Fibroblast of upper back skin (primary cell): ENCODE measurements around the gene PTGIS.
A peak's percentile ranks its signal among the peaks of the same experiment; 100 is the strongest.

ENCODE experiments used
- DNase-seq: peaks from one replicate; pipeline ENCODE4 v3.0.0-alpha.2; 2013

Gene PTGIS

DNA sequence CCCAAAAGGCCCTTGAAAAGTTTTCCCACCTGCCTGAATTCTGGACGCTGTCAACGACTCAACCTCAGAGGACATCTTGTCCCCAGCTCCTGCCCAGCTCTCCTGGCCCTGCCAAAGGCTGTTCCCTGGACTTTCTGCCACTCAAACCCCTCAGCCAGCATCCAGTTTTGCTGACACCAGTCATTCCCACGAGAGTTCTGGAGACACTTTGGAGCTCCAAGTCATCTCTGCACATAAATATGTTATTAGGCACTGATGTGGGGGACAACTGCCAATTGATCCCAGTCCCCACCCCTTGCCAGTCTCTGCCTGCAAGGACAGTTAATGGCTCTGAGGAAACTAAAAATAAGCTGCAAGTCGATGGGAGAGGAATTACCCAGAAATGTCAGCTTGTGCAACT, 46.6 kb downstream of the PTGIS start:
- no peak for DNase-seq

DNA sequence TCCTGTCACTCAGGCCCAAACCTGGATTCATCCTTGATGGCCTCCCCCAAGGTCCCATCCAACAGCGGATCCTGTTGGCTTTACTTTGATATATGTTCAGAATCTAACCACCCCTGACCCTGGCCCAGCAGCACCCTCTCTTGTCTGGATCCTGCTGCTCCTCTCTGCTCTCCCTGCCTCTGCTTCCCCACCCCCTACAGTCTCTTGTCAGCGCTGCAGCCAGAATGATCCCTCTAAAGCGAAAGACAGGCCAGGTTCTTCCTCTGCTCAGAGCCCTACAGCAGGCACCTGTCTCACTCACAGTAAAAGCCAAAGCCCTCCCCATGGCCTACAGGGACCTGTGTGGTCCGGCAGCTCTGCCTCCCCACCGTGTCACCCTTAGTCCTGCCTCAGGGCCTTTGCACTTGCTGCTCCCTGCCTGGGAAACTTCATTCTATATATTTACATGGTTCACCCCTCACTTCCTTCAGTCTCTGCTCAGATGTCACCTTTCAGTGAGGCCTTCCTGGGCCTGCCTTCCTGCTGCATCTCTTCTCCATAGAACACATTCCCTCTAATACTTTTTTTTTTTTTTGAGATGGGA, 48.1 kb downstream of the PTGIS start:
- no peak for DNase-seq

DNA sequence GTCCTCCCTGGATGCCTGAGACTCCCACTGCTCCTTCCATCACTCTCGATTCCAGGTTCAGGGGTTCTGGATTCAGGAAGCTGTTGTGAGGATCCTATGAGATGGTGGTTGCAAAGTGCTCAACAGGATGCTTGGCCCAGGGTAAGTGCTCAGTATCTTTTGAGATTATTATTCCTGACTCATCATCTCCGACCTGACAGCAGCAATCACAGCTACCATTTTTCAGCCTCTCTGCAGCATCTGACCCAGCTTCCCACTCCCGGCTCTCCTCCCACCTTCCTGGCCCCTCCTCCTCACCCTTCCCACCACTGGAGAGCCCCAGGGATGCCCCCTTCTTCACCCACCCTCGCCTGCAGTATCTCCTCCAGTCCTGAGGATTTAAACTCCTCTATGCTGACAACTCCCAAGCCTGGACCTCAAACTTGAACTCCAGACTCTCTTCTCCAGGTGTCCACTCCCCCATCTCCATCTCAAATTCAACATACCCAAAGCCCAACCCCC, 48.7 kb downstream of the PTGIS start:
- no peak for DNase-seq

DNA sequence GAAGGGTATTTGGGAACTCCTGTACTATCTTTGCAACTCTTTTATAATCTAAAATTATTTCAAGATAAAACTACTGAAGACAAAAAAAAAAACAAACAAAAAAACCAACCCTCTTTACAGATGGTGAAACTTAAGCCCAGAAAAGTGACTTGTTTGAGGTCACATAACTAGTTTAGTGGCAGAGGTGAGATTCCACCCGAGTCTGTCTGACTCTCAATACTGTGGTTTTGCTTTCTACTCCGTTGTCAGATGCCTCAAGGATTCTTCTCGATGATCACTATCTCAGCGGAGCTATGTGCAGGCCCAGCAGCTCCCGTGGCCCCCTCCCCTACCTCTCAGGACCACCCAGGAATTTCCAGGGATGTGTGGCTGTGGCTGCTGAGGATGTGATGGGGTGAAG, 49.4 kb downstream of the PTGIS start:
- DNase-seq: no peak

DNA sequence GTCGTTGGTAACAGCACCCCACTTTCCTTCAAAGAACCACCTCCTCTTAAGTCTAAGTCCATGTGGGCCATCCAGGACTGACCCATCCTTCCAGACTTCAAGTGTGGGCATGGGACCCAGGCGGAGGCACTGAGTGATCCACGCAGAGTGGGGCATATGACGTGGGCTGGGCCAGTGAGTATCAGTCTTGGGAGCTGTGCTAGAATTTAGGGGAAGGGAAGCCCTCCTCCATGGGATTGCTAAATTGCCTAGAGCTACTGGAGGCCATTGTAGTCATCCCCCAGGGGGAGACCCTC, 50.2 kb downstream of the PTGIS start:
- no peak for DNase-seq

DNA sequence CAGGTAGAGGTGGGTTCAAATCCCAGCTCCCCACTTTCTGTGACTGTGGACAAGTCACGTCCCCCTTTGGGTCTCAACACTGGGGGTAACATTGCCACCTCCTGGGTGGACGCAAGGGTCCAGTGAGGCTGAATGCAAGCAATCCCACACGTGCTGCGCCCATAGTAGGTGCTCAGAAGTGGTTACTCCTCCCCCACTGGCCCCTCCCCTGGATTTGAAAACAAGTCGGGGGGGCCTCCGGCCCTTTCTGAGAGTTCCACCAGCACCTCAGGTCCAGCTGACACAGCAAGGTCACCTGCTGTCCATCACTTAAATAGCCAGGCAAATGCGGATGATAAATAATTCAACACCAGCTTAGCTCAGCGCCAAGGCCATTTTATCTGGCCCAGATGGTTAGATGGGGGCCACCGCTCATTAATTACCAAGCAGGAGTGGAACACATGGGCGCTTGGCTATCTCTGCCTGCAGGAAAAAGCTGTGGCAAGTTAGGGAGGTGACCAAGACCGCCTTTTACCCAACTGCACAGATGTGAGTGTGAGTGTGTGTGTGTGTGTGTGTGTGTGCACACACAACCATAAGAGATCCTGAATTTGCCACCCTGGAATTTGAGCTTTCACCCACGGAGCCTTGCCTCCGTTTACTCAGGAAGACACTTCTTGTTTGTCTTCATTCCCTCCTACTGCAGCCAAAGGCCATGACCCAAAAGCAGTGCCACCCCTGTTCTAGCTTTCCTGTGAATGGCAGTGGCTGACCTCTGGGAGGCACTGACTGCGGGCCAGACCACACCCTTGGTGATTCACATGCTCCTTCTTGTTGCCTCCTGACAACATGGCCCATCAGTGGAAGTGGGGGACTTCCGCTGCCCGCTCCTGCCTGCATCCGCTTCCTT, 50.8 kb downstream of the PTGIS start:
- DNase-seq: no peak

DNA sequence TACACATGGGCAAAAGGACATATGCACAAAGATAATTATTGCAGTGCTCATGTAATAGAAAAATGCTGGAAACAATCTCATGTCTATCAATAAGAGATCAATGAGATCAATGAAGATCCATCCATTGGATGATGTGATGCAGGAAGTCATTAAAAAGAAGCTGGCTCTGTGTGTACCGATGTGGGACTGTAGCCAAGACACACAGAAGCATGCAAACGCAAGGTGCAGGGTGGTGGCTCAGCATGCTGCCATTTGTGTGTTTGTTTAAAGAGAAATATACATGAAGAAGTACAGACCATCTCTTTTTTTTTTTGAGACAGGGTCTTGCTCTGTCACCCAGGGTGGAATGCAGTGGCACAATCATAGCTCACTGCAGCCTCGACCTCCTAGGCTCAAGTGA, 52.4 kb downstream of the PTGIS start:
- no peak for DNase-seq

DNA sequence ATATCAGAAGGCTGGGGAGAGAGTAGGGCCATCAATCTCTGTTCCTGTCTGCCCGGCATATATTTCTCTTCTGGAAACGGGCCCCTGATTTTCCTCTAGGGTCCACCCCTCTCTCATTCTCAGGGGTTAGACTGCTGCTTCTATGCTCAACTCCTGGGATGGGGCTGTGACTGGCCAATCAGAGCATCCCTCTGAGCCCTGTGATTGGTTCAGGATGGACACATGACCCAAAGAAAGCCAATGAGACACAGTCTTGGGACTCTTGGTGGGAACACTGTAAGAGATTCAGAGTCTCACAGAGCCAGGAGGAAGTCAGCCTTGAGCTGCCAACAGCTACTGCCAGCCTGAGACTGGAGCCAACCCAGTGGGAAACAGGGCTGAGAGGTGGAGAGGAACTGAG, 54.4 kb downstream of the PTGIS start:
- DNase-seq: no peak

DNA sequence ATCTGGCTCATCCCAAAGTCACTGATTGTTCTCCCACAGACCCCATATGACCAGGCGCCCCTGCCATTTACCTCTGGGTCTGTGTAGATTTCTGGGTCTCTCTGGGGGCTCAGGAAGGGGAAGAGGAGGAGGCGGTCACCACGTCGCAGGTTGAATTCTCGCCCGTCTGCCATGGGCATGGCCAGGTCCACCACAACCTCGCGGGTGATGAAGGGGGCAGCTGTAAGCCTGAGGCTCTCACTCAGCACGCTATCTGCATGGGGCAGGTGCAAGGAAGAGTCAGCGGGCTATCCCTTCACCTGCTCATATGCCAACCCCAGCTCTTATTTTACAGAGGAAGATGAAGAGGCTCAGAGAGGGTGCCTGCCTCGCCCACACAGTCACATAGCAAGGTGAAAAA, 54.9 kb downstream of the PTGIS start:
- DNase-seq: no peak

DNA sequence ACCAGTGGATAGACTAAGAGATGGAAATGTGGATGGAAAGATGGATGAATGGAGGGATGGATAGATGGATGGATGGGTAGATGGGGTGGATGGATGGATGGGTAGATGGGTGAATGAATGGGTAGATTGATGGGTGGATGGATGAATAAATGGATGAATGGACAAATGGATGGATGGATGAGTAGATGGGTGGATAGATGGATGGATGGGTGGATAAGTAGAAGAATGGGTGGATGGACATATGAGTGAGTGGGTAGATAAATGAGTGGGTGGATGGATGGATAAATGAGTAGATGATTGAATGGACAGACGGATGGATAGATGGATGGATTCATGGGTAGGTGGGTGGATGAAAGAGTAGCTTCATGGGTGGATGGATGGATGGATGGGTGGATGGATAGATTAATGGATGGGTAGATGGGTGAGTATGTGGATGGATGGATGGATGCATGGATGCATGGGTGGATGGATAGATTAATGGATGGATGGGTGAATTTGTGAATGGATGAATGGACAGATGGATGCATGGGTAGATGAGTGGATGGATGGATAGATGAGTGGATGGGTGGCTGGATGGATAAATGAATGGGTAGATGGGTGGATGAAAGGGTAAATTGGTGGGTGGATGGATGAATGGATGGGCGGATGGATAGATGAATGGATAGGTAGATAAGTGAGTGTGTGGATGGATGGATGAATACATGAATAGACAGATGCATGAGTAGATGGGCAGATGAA, 56.0 kb downstream of the PTGIS start:
- DNase-seq: no peak

DNA sequence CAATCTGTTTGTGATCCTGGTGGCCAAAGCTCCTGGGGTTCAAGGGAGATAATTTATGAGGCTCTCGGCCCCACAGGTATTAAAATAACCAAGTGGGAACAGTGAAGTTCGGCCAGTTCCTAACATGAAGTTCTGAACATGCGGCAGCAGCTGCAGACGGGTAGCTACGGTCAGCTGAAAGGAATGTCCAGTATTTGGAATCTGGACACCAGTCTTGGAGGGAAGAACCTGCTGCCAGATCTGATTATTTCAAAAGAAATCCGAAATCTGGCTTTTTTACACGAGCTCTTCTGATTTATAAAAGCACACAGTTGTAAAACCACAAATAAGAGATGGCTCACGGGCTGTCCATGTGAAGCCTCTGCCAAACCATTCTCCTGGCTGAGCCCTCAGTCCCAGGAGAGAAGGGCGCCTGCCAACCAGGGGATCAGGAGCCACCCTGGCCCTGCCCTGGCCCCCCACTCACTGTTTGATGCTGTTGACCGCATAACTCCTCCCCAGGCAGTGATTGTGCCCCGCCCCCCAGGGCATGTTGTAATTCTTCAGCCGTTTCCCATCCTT, 57.3 kb downstream of the PTGIS start:
- DNase-seq: peak; percentile 94

DNA sequence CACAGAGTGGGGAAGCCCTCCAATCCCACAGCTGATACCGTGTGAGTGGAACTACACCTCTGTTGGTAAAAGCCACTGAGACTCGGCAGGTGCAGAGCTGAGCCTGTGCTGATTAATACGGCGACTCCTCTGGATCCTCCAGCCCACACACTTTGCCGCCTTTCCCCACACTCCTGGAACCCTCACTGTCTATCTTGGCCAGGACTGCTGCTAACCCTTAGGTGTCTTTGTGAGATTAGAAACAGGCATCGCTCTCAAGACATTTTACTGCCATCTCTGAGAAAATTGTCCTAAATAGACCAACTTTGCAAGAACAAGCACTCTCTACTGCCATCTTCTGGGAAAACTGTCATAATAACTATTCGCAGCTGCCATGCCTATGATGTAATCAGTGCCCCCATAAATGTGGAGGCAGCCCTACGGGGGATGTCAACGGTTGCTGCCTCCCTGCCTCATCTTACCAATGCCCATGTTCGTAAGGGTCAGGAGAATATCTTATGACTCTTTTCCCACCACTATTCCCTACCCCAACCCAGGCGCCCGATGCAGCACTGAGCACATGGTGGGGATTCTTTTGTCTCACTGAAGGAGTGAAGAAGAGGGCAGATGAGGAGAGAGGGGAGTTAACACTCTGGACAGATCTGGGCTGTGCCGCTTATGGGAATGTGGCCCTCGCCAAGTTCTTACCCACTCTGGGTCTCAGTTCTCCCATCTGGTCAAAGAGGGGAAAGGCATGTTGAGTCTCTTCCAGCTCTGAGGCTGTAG, 59.3 kb downstream of the PTGIS start:
- DNase-seq: peak; percentile 48

DNA sequence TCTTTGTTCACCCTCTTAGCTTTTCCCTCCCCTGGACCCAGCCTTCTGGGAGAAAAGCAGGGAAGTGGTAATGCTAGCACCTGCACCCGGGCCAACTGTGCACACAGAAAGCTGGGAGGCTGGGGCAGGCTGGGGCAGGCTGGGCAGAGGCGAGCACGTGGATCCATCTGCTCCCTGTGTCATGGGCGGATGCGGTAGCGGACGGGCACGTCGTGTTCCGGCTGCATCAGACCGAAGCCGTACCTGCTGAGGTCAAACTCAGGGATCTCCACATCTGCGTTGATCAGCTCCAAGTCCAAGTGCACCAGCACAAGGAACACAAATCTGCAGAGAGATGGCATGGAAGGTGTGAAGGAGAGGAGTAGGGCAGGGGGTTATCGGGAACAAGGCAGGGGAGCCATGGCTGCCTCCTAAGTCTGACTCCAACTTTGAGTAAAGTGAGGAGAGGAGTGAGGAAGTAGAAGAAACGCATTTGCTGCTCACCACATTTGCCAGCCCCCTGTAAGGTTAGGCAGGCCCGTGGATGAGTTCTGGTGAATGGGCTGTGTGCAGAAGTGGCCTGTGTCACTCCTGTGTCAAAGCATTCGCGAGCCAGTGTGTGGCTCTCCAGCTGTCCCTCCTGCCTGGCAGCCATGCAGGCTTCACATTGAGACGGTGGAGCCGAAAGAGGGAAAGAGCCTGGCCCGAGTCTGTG, 60.0 kb downstream of the PTGIS start:
- no peak for DNase-seq

DNA sequence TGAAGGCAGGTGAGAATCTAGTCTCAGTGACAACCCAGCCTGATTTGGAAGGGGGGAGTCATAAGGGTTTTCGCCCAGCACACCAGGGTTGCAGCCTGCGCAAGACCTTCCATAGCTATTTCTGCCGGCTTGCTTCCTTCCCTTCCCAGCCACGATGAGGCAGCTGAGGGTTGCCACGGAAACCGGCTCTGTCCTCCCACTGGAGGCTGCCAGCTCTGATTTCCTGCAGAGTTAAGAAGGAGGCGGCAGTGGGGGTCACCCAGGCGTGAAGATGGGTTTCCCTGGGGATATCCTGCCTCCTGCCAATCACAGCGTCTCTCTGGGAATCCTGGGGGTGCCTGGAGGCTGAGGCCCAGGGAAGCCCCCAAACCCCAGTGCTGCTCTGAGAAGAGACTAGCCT, 62.4 kb downstream of the PTGIS start:
- DNase-seq: peak; percentile 50

DNA sequence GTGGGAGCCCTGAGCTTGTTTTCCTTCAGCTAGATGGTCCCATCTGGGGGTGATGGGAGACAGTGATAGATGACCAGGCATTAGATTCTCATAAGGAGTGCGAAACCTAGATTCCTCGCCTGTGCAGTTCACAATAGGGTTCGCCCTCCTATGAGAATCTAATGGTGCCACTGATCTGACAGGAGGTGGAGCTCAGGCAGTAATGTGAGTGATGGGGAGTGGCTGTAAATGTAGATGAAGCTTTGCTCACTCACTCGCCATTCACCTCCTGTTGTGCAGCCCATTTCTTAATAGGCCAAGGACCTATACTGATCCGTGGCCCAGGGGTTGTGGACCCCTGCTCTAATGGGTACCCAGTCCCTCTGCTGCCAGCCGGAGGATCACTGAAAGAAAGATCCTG, 64.8 kb downstream of the PTGIS start:
- DNase-seq: no peak

DNA sequence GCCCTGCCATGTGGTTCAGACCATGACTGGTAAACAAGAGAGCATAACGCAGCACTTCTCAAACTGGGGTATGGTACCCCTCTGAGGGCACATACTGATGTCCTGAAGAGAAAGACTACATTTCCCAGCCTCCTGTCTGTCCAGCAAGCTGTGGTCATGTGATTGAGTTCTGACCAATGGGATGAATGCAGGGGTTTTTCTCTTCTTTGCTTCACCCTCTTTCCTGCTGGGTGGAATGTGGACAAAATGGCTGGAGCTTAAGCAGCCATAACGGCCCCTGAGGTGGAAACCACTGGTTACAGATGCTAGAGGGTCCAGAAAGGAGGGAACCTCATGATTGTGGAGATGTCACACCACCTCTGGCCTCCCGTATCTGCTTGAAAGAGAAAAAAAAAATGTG, 66.0 kb downstream of the PTGIS start:
- peak; percentile 7 for DNase-seq

DNA sequence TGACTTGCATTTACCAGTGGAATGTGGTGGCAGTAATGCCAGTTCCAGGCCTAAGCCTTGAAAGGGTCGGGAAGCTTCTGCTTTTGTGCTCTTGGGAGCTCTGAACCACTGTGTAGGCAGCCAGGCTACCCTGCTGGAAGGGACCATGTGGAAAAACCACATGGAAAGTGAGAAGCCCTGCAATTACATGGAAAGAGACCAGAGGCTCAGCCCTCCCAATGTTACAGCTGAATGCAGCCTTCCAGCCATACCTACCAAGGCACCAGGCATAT, 70.6 kb downstream of the PTGIS start:
- no peak for DNase-seq

DNA sequence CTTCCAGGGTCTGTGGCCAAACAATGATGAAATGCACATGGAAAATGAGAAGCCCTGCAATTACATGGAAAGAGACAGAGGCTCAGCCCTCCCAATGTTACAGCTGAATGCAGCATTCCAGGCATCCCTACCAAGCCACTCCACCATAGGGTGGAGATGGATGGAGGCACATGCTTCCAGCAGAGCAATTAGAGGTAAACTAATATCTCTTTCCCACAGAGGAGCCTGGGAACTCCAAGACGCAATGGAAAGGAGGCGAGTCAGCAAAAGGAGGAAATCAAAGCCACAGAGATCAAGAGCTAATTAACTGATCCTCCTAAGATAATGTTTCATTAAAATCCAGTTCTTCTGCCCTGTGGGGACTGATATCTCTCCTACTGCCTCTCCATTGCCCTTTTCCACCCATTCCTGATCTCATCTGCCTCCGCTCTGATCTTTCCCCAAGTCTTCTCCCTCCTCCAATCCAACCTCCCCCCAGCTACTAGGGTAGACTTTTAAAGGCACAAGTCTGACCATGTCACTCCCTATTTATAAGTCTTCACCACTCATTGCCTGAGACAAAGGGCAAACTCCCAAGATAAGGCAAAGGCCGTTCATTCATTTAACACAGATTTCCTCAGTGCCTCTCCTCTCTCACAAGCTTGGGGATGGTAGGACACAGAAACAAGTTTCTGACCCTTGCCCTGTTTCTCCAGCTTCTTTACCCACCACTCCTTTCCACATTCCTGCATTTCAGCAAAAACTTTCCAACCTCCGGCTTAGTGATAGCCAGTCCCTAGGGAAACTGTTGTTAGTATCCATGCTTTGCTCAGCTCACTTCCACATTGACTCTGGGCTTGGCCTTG, 71.2 kb downstream of the PTGIS start:
- no peak for DNase-seq

DNA sequence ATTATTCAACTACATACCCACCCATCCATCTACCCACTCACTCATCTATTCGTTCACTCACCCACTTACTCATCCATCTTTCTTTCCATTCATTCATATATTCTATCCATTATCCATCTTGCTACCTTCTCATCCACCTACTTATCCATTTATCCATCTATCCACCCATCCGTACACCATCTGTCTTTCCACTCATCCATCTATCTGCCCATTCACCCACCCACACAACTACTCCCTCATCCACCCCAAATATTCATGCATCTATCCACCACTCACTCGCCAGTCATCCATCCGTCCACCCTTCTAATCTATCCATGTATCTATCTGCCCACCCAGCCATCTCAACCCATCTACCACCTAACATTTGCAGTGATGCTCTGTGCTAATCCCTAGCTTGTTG, 71.9 kb downstream of the PTGIS start:
- DNase-seq: no peak

DNA sequence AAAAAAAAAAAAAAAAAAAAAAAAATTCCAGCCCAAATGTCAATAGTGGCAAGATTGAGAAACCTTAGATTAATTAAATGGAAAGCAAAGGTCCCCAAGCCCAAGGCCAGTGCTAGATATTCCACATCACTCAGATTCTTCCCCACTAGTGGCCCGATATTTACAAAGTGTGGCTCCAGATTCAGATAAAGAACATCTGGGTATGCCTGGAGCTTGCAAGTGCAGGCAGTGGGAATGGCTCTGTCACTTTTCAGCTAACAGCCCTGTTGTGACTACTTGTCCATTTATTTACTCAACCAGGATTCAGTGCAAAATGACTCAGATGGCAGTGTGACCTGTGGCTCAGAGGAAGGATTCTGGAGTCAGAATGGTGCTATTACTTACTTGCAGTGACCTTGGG, 77.2 kb downstream of the PTGIS start:
- DNase-seq: no peak

DNA sequence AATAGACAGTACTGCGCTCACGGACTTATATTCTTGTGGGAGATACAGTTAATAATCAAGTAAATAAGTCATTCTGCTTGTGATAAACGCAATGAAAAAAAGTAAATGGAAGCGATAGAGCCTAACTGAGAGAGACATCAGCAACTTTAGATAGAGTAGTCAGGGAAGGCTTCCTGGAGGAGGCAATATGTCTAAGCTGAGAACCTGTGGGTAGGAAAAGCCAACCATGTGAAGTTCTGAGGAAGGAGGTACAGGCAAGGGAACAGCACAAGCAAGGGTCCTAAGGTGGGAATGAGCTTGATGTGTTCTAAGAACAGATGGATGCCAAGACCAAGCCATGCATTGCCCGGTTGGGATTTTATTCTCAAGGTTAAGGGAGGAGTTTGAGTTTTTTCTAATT, 78.2 kb downstream of the PTGIS start:
- DNase-seq: no peak

DNA sequence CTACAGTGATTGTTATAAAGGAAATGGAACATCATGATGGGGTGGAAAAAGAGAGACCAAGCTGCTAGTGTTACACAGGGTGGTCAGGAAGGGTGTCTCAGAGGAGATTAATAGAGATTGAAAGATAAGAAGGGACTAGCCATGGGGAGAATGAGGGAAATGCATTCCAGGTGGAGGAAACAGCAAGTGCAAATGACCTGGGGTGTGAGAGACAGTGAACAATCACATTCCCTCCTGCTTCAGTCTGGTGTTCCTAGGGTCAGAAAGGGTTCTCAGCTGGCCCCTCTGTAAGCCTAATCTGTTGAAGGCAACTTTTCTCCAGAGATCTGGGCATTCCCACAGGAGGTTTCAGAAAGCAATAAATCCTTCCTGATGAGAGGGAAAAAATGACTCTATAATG, 81.9 kb downstream of the PTGIS start:
- no peak for DNase-seq
